Measurements from ENCODE around the gene LIME1.

LIME1 gene

GRCh38 chr20:63748934-63749270 is 12.4 kb downstream of the LIME1 start:
- DNase-seq (ENCODE audit: low read depth in 2 of 3, low spot score in 1 of 3) = no peak

- no peak for DNase-seq (ENCODE audit: low read depth in 2 of 3, low spot score in 1 of 3)
Measured at GRCh38 chr20:63749597-63750508, 13.4 kb downstream of the LIME1 start.

- DNase-seq (ENCODE audit: low read depth in 2 of 3, low spot score in 1 of 3) = peak in 2 of 3 donors; percentile 46 to 52
Measured at GRCh38 chr20:63750807-63751470, 14.5 kb downstream of the LIME1 start.

- DNase-seq (ENCODE audit: low read depth in 2 of 3, low spot score in 1 of 3) = no peak
Measured at GRCh38 chr20:63751471-63752271, 15.2 kb downstream of the LIME1 start.

GRCh38 chr20:63752411-63753101 is 16.1 kb downstream of the LIME1 start:
- DNase-seq (ENCODE audit: low read depth in 2 of 3, low spot score in 1 of 3) = no peak

- DNase-seq (ENCODE audit: low read depth in 2 of 3, low spot score in 1 of 3) = no peak
Measured at GRCh38 chr20:63753381-63753780, 16.9 kb downstream of the LIME1 start.

GRCh38 chr20:63754008-63754407 is 17.5 kb downstream of the LIME1 start:
- DNase-seq (ENCODE audit: low read depth in 2 of 3, low spot score in 1 of 3) = no peak

- DNase-seq (ENCODE audit: low read depth in 2 of 3, low spot score in 1 of 3) = no peak
Measured at GRCh38 chr20:63755933-63756647, 19.6 kb downstream of the LIME1 start.

GRCh38 chr20:63756648-63756991 is 20.2 kb downstream of the LIME1 start:
- DNase-seq (ENCODE audit: low read depth in 2 of 3, low spot score in 1 of 3) = no peak

GRCh38 chr20:63758152-63758551 is 21.7 kb downstream of the LIME1 start:
- DNase-seq (ENCODE audit: low read depth in 2 of 3, low spot score in 1 of 3) = no peak

- DNase-seq (ENCODE audit: low read depth in 2 of 3, low spot score in 1 of 3) = no peak
Measured at GRCh38 chr20:63759377-63759901, 23.0 kb downstream of the LIME1 start.

- DNase-seq (ENCODE audit: low read depth in 2 of 3, low spot score in 1 of 3) = no peak
Measured at GRCh38 chr20:63765082-63765873, 28.8 kb downstream of the LIME1 start.

- DNase-seq (ENCODE audit: low read depth in 2 of 3, low spot score in 1 of 3) = no peak
Measured at GRCh38 chr20:63765902-63766301, 29.4 kb downstream of the LIME1 start.

- no peak for DNase-seq (ENCODE audit: low read depth in 2 of 3, low spot score in 1 of 3)
Measured at GRCh38 chr20:63766695-63767426, 30.4 kb downstream of the LIME1 start.

- DNase-seq (ENCODE audit: low read depth in 2 of 3, low spot score in 1 of 3) = no peak
Measured at GRCh38 chr20:63767456-63767855, 31.0 kb downstream of the LIME1 start.

- no peak for DNase-seq (ENCODE audit: low read depth in 2 of 3, low spot score in 1 of 3)
Measured at GRCh38 chr20:63767886-63768285, 31.4 kb downstream of the LIME1 start.

GRCh38 chr20:63768591-63769515 is 32.4 kb downstream of the LIME1 start:
- DNase-seq (ENCODE audit: low read depth in 2 of 3, low spot score in 1 of 3) = no peak

Data from stimulated activated CD4-positive, alpha-beta T cell treated with anti-CD3 and anti-CD28 coated beads, Interleukin-12 subunit alpha, Interleukin-12 subunit beta, amount 100 ng/mL, for 48 hours (primary cell).